B cell (primary cell): ENCODE measurements around the gene AVPR1B. TPM values are rescaled to one million over a fixed set of nuclear protein-coding genes. Genes with fewer than 3 reads are reported as not detected.

Experiments
- ATAC-seq: fragments of 200-7000 bp; cut with Tn5 transposase; one replicate; pipeline ENCODE4 v1.10.0; 2021; ENCODE audit warnings: low read depth, mild to moderate bottlenecking, moderate number of reproducible peaks, moderate library complexity
- CTCF ChIA-PET: fragments of 350-600 bp; sonication (Branson Sonifier 250); formaldehyde crosslinking; loops from one replicate; lab custom pipeline; 2021; ENCODE audit warnings: antibody characterized with exemption, inconsistent platforms; lab: Charles Lee
- POLR2A ChIA-PET: fragments of 350-600 bp; sonication (Branson Sonifier 250); formaldehyde crosslinking; loops from one replicate; lab custom pipeline; 2021; ENCODE audit warnings: antibody characterized with exemption; lab: Charles Lee
- DNase-seq: peaks from one replicate; pipeline ENCODE4 v3.0.0; 2013
- H2AFZ ChIP-seq: 2 replicates; pipeline ENCODE4 v1.6.1; 2012; ENCODE audit warnings: mild to moderate bottlenecking, low read depth, low read length; ENCODE audit not compliant: insufficient read depth, poor library complexity, severe bottlenecking
- H3K27ac ChIP-seq, 2 donors: 1 replicate in 1 of 2; 2 replicates in 1 of 2; pipeline ENCODE4 v1.5.1; 2012 to 2013; ENCODE audit warnings: low read length in 2 of 2, mild to moderate bottlenecking in 2 of 2, moderate library complexity in 1 of 2
- H3K27me3 ChIP-seq, 4 experiments: fragments of 200-600 bp in 1 of 4; sonication (generic) in 1 of 4; replicated peaks in 1 of 4; 1 replicate in 2 of 4; 2 replicates in 2 of 4; pipeline versions ENCODE4 v1.6.1 to v1.7.0; 2013 to 2016; ENCODE audit warnings: low read length in 3 of 4, mild to moderate bottlenecking in 2 of 4, mixed read lengths in 1 of 4, moderate library complexity in 1 of 4; ENCODE audit not compliant: insufficient read depth in 4 of 4, control insufficient read depth in 3 of 4; ENCODE audit errors: control extremely low read depth in 1 of 4
- H3K36me3 ChIP-seq, 2 experiments: replicated peaks in 1 of 2; 1 replicate in 1 of 2; 2 replicates in 1 of 2; pipeline versions ENCODE4 v1.6.1 to v1.7.1; 2013; ENCODE audit warnings: low read length in 1 of 2; ENCODE audit not compliant: insufficient read depth in 2 of 2, control insufficient read depth in 1 of 2; ENCODE audit errors: control extremely low read depth in 1 of 2, extremely low read depth in 1 of 2
- H3K4me1 ChIP-seq, 2 donors: fragments of 200-600 bp in 1 of 2; sonication (generic) in 1 of 2; 1 replicate in 1 of 2; 2 replicates in 1 of 2; pipeline versions ENCODE4 v1.5.1 to v1.6.1; 2013 to 2017; ENCODE audit warnings: low read length in 2 of 2; ENCODE audit not compliant: control insufficient read depth in 2 of 2, insufficient read depth in 2 of 2
- H3K4me2 ChIP-seq: replicated peaks from 2 replicates; pipeline ENCODE3; 2012; ENCODE audit warnings: mild to moderate bottlenecking, low read depth, low read length; ENCODE audit not compliant: poor library complexity, severe bottlenecking
- H3K4me3 ChIP-seq, 5 experiments: fragments of 200-600 bp in 1 of 5; sonication (generic) in 1 of 5; 1 replicate in 3 of 5; 2 replicates in 2 of 5; pipeline versions ENCODE4 v1.5.1 to v1.7.0; 2011 to 2016; ENCODE audit warnings: low read length in 4 of 5, mild to moderate bottlenecking in 4 of 5, low read depth in 2 of 5, control low read depth in 1 of 5, moderate library complexity in 1 of 5; ENCODE audit not compliant: insufficient read depth in 1 of 5; ENCODE audit errors: control extremely low read depth in 1 of 5, extremely low read depth in 1 of 5
- H3K79me2 ChIP-seq: fragments of 200-600 bp; sonication (generic); one replicate; pipeline ENCODE4 v1.6.0; 2016; ENCODE audit warnings: low read length; ENCODE audit not compliant: control insufficient read depth, insufficient read depth
- H3K9ac ChIP-seq: fragments of 200-600 bp; sonication (generic); 2 replicates; pipeline ENCODE4 v1.6.1; 2017; ENCODE audit warnings: mild to moderate bottlenecking, low read length, moderate library complexity
- H3K9me3 ChIP-seq, 3 donors: one replicate each; pipeline versions ENCODE4 v1.6.1 to v1.7.1; 2013; ENCODE audit warnings: low read length in 2 of 3; ENCODE audit not compliant: control insufficient read depth in 2 of 3, insufficient read depth in 1 of 3; ENCODE audit errors: control extremely low read depth in 1 of 3
- H4K20me1 ChIP-seq: 2 replicates; pipeline ENCODE4 v1.6.0; 2012; ENCODE audit warnings: mild to moderate bottlenecking, low read length; ENCODE audit not compliant: insufficient read depth, control insufficient read depth, poor library complexity, severe bottlenecking
- H3K27ac Mint-ChIP-seq: one replicate; pipeline ENCODE4 v1.8.0; 2021; ENCODE audit warnings: mixed read lengths
- H3K27me3 Mint-ChIP-seq: one replicate; pipeline ENCODE4 v1.8.0; 2021; ENCODE audit warnings: mixed read lengths
- H3K4me1 Mint-ChIP-seq: one replicate; pipeline ENCODE4 v1.8.0; 2021; ENCODE audit warnings: mixed read lengths
- H3K4me3 Mint-ChIP-seq: one replicate; pipeline ENCODE4 v1.8.0; 2021; ENCODE audit warnings: mixed read lengths
- H3K9me3 Mint-ChIP-seq: one replicate; pipeline ENCODE4 v1.8.0; 2022; ENCODE audit warnings: mixed read lengths; ENCODE audit not compliant: insufficient read depth
- EZH2 ChIP-seq: IDR thresholded peaks from 2 replicates; pipeline ENCODE4 v1.6.1; 2012; ENCODE audit warnings: borderline replicate concordance, low read depth, mild to moderate bottlenecking, moderate library complexity, low read length; ENCODE audit not compliant: insufficient read depth, poor library complexity, severe bottlenecking
- WGBS: methylation state at CpG from one replicate; pipeline ENCODE4 v1.1.5; 2013; ENCODE audit warnings: missing lambda C conversion rate; ENCODE audit not compliant: insufficient coverage; 5-methylcytosine and 5-hydroxymethylcytosine counted together
- intact Hi-C: fragments of 100-400 bp; cut with micrococcal nuclease; formaldehyde crosslinking; loops from one replicate; pipeline ENCODE4 v1.10.0; 2022
- polyA plus RNA-seq: library from polyadenylated mRNA; depleted of rRNA; stranded (reverse); fragments of >200 nt; gene quantifications from 2 replicates; pipeline ENCODE4 v1.2.3, GENCODE V29; 2012
- total RNA-seq, 2 donors: library from RNA; stranded (reverse); fragments of 120-200 nt in 1 of 2; gene quantifications; 1 replicate in 1 of 2; 2 replicates in 1 of 2; pipeline versions ENCODE4 v1.2.3 to v1.2.4, GENCODE V29; 2013 to 2022
- TF ChIP-seq, protein P1 (sequence below): fragments of 200-600 bp; IDR thresholded peaks from one replicate; pipeline ENCODE4 v1.8.0; 2022; ENCODE audit warnings: antibody characterized with exemption, mild to moderate bottlenecking

AVPR1B gene
- total and polyA plus RNA-seq, 2 donors (not counting 1 experiment from before 2014, with no cell fraction given), result 0.59 TPM; not detected in 1

DNA sequence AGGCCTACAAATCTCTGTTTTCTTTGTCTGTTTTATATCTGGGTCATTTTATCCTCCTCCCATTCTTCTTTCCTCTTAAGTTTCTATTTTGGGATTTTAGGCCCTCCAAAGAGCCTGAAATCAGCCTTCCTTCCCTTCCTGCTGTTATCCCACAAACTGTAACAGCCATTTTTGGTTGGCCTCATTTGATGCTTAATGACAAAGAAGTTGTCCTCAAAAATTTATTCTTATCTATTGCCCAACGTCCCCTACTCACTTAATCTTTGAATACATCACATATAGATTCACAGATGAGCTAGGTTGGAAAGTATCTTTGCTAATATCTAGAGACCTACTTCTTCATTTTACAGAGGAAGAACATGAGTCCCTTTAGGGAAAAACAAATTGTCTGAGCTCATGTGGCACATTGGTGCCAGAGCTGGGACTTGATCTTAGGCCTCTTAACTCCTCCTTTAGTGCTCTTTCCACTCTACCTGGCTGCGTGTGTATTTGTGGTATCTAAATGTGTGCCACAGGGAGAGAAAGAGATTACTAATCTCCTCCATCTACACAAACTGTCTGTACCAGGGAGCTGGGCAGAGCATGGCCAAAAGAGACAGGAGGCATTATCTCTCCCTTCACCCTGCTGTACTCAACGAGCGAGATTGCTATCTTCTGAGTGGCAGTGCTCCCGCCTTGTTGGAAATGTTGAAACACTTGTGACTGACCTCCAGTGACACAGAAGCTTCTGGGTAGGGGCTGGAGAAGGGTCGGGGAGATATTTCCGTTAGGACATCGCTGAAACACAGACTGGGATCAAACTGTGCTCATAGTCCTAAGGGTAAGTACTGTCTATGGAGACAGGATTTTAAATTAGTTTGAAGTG, 34.1 kb downstream of the AVPR1B start:
- Mint-ChIP-seq H3K27me3 (no peaks in the 10 kb centered on the region), H3K4me3 (no peak overlapping the region), H3K27ac (peak overlapping the region; percentile 33), H3K9me3 (no peaks in the 10 kb centered on the region), H3K4me1 (peaks cover 26% of the 10 kb centered on the region)
- H4K20me1 ChIP-seq, result no peaks in the 10 kb centered on the region
- no peak overlapping the region for H3K4me2 ChIP-seq
- H3K4me1 ChIP-seq, result peaks cover 13 to 19% of the 10 kb centered on the region in 2 donors
- no peak overlapping the region for H3K9ac ChIP-seq
- WGBS, result 98% methylated on average over 4 of the region's 8 CpGs
- H3K79me2 ChIP-seq, result no peaks in the 10 kb centered on the region
- H3K36me3 ChIP-seq, result no peaks in the 10 kb centered on the region
- intact Hi-C loops, result no loop called here
- H3K27me3 ChIP-seq, result no peaks in the 10 kb centered on the region
- no peaks in the 10 kb centered on the region for H3K9me3 ChIP-seq
- ATAC-seq (no peak), DNase-seq (no peak)
- TF ChIP-seq EZH2, result no peak
- TF ChIP-seq, protein P1, sequence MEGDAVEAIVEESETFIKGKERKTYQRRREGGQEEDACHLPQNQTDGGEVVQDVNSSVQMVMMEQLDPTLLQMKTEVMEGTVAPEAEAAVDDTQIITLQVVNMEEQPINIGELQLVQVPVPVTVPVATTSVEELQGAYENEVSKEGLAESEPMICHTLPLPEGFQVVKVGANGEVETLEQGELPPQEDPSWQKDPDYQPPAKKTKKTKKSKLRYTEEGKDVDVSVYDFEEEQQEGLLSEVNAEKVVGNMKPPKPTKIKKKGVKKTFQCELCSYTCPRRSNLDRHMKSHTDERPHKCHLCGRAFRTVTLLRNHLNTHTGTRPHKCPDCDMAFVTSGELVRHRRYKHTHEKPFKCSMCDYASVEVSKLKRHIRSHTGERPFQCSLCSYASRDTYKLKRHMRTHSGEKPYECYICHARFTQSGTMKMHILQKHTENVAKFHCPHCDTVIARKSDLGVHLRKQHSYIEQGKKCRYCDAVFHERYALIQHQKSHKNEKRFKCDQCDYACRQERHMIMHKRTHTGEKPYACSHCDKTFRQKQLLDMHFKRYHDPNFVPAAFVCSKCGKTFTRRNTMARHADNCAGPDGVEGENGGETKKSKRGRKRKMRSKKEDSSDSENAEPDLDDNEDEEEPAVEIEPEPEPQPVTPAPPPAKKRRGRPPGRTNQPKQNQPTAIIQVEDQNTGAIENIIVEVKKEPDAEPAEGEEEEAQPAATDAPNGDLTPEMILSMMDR, result no peak
- no peak overlapping the region for H3K4me3 ChIP-seq
- peak overlapping the region; percentile 1 for H2AFZ ChIP-seq
- ChIA-PET CTCF (interaction anchor here (0.7 to 7.3 kb wide), 6 partner anchors 17 to 99 kb away, joined by 3 to 44 read pairs (median 6); no protein-coding TSS in a partner anchor), POLR2A (interaction anchor here (0.9 to 1.7 kb wide), 2 partner anchors 9 to 43 kb away, joined by 5 to 6 read pairs; no protein-coding TSS in a partner anchor)
- no peak overlapping the region for H3K27ac ChIP-seq

DNA sequence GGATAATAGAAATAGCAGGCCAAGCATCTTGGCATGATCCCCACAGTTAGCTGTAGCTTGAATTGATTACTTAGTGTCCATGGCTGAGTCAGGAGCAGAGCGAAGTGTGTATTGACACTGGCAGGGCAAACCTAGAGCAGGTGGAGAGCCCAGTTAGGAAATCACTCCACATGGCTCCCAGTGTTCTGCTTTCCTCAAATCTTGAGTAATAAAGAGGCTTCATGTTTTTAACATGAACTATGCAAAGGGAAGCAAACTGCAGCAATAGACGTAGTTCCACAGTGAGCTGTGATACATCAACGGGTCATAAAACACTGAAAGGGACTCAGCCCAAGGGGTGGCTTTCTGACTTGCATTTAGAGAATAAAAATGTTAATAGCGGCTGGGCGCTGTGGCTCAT, 35.3 kb downstream of the AVPR1B start:
- no peaks in the 10 kb centered on the region for H3K27me3 ChIP-seq
- no peak overlapping the region for H2AFZ ChIP-seq
- H3K4me1 ChIP-seq, result peaks cover 13 to 19% of the 10 kb centered on the region in 2 donors
- intact Hi-C loops, result no loop called here
- no peak overlapping the region for H3K4me3 ChIP-seq
- H3K9me3 Mint-ChIP-seq, result no peaks in the 10 kb centered on the region
- WGBS, result 89% methylated on average over 3 of the region's 5 CpGs
- no peak overlapping the region for H3K4me3 Mint-ChIP-seq
- no peaks in the 10 kb centered on the region for H3K27me3 Mint-ChIP-seq
- no peaks in the 10 kb centered on the region for H3K9me3 ChIP-seq
- POLR2A ChIA-PET, result interaction anchor here (1.4 to 1.7 kb wide), 2 partner anchors 10 to 27 kb away, joined by 4 to 6 read pairs; no protein-coding TSS in a partner anchor
- no peak overlapping the region for H3K27ac ChIP-seq
- H3K79me2 ChIP-seq, result no peaks in the 10 kb centered on the region
- CTCF ChIA-PET, result interaction anchor here (1.0 to 7.3 kb wide), 5 partner anchors 18 to 104 kb away, joined by 3 to 44 read pairs (median 7); no protein-coding TSS in a partner anchor
- ATAC-seq (no peak), DNase-seq (no peak)
- peak overlapping the region; percentile 8 for H3K27ac Mint-ChIP-seq
- TF ChIP-seq, protein P1, result no peak
- TF ChIP-seq EZH2, result no peak
- H3K9ac ChIP-seq, result no peak overlapping the region
- H3K36me3 ChIP-seq, result no peaks in the 10 kb centered on the region
- peaks cover 28% of the 10 kb centered on the region for H3K4me1 Mint-ChIP-seq
- H4K20me1 ChIP-seq, result no peaks in the 10 kb centered on the region
- H3K4me2 ChIP-seq, result no peak overlapping the region
